ENCODE measurements around the gene RNU5B-1.

The RNU5B-1 gene

DNA sequence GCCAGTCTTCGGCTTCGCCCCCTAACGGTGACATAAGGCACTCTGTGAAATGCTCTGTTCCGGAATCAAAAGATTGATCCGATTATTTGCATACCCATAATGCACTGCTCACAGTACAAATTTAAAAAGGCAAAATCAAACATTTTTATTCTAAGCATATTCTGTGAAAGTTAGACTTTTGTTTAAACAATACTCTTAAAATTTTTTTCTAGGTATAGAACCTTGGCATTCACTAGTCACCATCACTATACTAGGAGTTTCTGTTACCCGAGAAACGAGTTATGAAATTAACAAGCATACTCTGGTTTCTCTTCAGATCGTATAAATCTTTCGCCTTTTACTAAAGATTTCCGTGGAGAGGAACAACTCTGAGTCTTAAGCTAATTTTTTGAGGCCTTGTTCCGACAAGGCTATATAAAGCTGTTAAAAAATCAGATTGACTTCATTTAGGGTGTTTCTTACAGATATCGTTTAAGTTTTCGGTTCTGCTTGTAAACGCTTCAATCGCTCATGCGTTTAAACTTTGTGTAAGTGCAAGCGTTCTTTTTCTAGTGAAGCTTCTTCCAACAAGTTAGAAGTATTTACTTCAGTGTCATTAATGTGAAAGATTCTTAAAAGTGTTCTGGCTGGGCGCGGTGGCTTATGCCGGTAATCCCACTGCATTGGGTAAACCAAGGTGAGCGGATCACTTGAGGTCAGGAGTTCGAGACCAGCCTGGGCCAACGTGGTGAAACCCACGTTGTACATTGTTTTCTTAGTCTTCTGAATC is at the start of gene RNU5B-1:
Gene RNU5B-1, plus strand, starts transcription at position 297 of the 769 bp plus-strand sequence.
- peak; percentile 93 for FAIRE-seq

DNA sequence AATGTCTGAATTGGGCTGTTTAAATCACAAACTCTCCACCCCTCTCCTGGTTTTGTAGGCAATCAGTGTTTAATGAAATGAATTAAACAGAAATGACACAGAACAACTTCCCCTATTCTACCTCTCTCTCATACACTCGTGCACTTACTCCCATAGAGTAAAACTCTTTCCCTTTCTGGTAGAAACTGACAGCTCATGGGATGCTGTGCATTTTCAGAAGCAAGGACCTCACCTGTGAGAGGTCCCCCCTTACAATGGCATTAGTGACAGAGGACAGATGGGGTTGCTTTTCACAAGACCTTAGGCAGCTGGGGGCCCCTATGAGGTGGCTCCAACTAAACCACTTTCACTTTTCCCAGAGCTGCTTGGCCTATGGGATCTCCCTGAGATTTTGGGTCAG is 49.7 kb upstream of the RNU5B-1 start:
- no peak for FAIRE-seq

DNA sequence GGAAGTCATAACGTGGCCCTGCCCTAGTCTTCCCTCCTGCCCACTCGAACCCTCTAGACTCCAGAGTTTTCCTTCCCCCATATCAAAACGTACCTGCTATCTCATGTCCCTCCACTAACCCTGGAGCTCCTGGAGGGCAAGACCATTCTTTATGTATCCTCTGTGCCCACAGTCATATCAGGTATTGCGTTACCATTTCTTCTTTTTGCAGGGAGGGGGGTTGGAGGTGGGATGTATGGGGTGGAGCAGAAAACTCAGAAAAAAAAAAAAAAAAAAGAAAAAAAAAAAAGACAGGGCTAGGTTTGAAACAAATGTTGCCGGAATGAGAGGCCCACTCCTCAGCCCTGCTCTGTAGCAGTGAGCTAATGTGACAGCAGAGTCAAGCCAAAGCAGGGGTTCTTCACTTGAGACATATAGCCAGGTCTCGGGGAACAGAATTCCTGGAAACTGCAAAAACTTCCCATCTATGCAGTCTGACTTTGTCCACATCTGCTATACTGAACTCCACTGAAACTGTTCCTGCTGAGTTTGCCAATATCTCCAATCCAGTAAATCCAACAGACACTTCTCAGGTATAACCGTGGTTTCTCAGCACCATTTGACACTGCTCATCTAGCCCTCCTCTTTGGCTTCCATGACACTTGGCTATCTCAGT is 48.9 kb upstream of the RNU5B-1 start:
- no peak for FAIRE-seq

DNA sequence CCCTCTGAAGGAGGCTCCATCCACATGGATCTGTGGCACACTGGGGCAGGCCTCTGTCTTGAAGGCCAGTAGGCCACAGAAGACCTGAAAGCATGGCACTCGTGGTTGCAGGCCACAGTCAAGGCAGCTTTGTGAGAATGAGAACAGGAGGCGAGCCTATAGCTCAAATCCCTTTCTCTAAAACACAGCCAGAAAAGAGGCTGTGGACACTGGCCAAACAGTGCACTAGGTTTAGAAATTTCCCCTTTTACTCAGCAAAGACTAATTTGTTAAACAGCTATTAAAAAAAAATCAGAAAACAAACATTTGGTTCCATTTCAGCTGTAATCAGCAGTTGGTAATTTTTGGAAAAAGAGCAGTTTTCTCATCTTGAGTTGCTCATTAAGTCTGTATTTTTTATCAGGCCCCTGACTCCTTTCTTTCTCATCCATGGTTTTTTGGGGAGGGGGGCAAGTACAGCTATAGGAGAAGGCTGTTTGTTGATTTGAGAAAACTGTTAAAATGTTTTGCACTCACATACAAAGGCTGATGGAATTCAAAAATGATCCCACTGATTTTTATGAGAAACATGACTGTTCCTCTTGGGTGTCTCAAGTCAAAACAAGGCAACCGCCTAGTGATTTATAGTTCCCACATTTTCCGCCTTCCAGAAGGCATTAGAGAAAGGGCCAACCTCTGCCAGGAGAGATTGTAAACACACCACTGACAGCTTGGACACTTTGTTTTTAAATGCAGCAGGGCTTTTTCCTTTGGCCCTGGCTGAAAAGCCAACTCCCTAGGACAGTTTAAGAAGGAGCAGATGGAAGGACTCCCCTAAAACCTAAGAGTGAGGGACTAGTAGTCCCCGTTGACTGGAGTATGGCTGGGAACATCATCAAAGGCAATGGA is 45.9 kb upstream of the RNU5B-1 start:
- no peak for FAIRE-seq

DNA sequence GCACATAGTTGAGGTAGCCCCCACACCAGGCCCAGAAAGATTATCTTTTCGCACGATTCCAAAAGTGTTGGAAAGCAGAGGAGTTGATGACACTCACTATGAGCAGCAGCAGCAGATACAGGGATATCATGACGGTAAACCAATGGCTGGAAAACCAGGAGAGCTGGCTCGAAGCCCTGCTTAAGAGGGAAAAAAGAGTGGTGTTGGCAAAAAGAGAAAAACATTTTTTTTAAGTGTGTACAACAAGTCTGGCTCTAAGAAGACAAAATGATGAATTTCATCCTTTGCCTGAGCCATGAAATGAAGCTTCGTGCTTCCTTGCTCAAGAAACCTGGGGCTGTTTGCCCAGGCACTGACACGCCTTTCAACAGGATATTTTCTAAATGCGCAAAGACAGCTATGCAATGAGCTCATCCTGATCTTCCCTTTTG is 45.1 kb upstream of the RNU5B-1 start:
- no peak for FAIRE-seq

DNA sequence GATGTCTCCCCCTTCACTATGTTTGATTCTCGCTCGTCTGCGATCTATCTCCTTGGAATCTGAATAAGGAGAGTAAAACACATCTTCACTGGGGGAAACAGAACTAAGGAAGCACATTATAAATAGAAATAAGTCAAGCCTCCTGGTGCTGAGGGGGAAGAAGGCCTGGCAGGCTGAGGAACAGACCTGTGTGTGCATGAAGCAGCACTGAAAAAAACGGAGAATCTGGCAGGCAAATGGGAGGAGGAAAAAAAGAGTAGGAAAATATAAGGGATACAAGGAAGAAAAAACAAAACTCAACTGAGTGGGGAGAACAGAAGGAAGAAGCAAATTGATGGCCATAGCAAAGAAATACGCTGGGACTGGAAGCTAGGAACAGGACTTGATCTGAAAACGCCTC is 43.5 kb upstream of the RNU5B-1 start:
- no peak for FAIRE-seq

DNA sequence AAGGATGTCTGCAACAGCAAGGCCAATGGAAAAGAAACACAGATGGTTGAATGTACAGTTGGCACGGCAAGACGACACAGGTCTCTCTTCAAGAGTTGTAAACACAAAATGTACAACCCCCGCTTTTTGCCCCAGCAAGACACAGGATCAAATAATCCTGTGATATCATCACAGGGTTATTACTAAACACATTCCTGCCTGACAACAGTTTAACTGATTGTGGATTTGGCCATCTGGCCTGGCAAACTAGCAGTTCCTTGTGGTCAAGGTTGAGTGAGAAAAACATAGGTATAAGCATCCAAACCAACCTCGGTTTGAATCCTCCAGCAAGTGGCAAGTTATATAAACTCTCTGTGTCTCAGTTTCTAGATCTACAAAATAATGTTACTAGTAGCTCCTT is 41.2 kb upstream of the RNU5B-1 start:
- no peak for FAIRE-seq

DNA sequence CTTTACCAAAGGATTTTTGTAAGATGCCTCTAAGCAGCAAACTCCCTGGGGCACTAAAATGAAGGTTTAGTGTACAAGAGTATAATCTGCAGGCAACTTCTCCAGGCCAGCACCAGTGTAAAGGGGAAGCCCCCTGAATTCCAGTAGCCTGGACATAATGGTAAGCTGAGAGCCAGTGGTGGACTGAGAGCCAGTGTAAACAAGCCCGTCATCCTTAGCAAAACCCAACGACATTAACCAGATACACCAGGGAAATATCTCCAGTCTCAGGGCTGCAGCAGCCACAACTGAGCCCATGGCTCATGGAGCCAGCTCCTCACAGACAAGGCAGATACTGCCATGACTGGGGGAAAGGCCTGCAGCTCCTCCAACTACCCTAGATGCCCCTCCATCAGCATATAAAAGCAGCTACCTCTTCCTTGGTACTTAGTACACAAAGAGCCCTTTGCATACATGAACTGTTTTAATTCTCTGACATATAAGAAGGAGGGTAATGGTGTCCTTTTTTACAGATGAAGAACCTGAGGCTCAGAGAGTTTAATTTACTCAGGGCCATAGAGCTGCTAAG is 39.5 kb upstream of the RNU5B-1 start:
- FAIRE-seq, result no peak

DNA sequence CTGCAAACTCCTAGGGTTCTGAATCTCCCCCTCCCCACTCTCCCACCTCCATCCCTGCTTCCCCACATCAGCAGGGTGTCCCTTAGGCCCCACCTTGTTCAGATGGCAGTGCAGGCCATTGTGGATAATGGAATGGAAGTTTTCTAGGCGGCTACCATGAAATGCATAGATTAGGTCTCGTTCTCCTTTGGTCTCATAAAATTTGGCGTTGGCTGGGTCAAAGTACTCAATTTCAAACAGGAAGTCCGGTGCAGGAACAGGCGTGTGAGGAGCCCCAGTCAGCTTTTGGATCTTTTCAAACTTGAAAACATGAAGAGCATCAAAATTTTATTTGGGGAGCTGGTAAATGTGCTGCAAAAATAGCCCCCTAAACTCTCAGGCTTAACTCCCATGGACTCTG is 38.0 kb upstream of the RNU5B-1 start:
- FAIRE-seq, result no peak

DNA sequence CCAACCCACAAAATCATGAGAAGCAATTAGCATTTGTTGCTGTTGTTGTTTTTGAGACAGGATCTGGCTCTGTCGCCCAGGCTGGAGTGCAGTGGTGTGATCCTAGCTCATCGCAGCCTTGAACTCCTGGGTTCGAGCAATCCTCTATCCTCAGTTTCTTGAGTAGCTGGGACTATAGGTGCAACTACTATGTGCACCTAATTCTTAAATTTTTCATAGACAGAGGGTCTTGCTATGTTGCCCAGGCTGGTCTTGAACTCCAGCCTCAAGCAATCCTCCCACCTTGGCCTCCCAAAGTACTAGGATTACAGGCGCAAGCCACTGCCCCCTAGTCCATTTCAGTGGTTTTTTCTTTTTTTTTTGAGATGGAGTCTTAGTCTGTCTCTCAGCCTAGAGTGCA is 36.1 kb upstream of the RNU5B-1 start:
- FAIRE-seq, result no peak

DNA sequence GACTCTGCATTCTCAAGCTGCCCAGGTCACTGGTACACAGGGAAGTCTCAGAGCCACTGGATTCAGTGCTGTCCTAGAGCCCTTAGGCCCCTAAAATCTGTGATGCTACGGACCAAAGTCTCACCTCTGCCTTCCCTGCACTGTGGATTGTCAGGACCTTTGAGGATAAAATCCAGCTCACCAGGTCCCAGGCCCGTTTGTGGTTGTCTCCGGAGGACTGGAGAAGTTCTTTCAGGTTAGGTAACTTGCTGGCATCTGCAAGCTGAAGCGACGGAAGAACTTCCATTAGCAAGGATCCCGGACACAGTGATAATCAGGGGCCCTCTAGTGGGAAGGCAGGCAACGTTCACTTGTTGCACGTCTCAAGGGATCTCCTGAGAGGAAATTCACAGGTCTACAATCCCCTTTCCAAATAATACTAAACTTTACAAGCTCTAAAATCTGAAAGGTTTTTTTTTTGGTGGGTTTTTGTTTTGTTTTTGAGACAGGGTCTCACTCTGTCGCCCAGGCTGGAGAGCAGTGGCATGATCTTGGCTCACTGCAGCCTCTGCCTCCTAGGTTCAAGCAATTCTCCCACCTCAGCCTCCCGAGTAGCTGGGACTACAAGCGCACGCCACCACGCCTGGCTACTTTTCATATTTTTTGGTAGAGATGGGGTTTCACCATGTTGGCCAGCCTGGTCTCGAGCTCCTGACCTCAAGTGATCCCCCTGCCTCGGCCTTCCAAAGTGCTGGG is 33.5 kb upstream of the RNU5B-1 start:
- FAIRE-seq, result peak; percentile 36

DNA sequence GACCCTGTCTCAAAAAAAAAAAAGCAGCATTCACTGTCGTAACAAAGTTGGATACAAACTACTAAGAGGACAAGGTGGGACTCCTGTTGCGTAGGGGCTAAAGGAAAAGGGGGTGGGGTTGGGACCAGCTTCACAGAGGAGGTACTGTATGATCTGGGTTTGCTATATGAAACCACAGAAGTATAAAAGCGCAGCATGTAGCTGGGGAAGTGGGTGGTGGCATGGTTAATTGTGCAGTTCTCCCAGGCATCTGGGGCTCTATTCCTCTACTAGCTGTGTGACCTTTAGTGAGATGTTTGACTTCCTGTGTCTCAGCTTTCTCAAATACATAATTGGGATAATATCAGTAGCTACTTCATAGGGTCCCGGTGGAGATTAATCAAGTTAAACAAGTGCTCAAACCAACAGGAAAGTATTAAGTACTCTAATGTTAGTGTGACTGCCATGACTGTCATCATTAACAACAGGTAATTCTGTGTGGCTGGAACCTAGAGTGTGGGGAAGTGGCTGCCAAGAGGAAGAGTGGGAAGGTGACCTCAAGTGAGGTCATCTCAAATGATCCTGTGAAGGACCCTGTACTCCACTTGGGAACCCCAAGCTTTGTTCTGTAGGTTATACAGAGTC is 29.3 kb upstream of the RNU5B-1 start:
- no peak for FAIRE-seq

DNA sequence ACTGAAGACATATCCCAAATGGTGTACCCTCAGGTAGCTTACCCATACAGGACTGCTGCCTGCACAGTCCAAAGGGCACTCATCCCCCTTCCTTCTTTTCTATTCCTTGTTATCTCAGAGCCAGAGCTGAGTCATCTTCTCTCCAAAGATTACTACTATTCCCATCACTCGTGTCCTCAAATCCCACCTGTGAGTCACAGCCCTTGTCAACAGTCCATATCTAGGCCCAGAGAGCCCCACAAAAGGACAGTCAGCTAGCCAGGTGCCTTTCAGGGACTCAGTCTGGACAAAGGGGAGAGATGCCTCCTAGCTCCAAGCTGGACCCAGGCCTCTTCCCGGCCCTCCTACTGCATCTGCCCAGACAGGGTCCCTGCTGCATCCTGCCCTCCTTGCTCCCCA is 28.8 kb upstream of the RNU5B-1 start:
- no peak for FAIRE-seq

DNA sequence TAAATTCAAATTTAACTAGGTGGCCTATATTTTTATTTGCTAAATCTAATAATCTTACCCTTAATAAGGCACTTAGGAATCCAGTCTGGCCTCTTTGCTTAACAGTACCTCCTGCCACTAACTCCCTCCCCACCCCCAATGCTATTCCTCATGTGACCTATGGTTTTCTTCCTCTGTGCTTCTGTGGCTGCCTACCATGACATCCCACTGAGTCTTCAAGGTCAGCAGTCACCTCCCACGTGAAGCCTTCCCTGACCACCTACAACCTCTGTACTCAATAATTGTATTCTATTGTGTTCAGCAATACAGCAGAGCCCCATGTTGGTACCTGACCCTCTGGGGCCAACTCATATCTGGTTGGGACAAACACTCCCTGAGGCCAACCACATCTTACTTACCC is 27.5 kb upstream of the RNU5B-1 start:
- no peak for FAIRE-seq

DNA sequence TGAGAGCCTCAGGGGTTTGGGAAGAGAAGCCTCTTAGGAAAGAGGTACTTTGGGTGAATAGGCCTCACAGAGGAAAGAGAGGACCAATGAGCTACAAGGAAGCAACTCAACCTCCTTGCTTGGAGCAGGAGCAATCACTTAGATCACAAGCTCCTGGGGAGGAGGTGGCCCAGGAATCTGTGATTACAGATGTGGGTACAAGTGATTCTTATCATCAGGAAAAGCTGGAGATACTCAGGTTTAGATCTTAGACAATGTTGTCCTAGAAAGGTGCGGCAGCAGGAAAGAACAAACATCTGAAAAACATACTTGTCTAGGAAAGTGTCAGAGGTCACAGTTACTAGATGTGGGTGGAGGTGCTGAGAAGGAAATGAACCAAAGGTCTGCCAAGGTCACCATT is 26.0 kb upstream of the RNU5B-1 start:
- no peak for FAIRE-seq

DNA sequence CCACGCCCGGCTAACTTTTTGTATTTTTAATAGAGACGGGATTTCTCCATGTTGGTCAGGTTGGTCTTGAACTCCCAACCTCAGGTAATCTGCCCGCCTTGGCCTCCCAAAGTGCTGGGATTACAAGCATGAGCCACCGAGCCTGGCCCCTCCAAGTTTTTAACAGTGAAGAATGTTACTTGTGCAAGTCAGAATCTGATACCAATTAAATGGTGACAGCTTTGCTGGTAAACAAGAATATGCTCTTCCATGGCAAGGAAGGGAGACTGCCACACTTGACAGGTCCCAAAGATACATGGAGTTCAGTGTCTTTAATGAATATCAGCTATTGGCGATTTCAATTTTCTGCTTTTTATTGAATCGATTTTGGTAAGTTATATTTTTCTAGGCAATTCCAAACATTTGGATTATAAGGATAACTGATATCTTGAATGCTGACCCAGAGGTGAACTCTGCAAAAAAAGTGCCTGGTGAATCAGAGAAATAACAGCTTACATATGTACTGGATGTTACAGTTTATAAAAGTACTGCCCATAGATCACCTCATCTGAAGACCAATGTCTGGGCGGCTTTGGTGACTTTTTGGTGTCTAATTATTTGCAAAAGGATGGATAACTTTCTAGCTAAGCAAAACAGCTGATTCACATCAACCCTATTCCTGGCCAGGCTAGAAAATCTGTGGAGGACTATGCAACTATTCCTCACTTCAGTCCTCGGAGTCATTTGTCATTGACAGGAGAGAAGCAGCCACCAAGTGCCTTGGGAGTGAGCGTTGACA is 19.0 kb upstream of the RNU5B-1 start:
- FAIRE-seq, result no peak

DNA sequence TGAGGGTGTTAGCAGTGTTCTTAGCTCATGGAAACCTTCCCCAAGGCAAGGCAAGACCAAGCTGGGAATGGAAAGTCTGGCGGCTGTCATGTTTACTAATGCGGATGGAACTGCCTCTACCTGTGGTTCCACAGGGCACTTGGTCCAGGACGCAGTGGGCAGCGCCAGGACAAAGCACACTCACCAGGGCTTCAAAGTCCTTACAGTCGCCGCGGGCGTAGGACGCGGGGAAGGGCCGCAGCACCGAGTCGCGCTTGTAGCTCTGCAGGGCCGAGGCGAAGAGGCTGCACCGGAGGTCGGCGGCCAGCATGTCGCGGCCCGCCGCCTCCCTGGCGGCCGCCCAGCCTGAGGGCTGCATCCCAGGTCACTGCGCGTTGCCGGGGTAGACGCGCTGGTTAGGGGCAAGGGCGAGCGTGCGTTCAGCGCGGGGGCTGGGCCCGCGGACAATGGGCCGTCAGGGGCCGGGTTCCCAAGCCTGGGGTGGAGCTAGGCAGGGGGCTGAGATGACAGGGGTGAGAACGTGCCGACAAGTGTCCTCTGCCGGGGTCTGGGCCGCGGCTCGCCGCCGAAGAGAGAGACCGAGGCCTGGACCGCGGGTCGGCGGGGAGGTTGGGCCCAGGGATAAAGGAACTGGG is 18.3 kb upstream of the RNU5B-1 start:
- FAIRE-seq, result no peak

DNA sequence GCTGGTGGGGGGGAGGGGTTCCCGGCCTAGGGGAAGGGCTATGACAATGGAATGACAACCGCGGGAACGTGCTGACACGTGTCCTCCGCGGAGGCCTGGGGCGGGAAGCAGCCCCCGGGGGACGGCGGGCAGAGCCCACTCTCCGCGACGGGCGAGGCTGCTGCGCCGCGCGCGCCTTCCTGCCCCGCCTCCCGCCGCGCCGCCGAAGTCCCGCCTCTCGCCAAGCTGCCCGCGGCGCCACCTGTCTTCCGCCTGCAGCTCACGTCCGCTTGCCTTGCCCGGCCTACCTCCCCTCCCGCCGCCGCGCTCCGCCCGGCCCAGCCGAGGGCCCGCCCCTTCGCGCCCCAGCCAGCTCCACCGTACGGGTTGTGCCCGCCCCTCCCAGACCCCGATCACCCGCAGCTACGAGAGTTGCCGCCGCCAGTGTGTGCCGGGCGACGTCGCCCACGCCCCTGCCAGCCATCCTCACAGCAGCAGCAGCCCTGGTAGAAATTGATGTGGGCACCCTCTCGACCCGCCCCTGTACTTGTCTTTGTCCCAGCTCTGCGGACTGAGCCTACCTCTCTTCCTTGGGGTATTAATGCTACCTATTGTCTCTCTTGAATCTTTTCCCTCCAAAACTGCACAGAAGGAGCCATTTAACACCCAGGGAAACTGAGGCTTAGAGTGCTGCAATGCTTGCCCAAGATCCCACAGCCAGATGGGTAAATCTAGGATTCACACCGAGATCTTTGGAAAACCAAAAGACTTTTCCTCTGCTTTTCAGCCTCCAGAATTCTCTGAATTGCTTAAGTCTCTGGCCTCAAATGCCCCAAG is 17.6 kb upstream of the RNU5B-1 start, which contains the start of gene PARP16:
Gene PARP16, minus strand, starts transcription at position 180 of the 816 bp plus-strand sequence. CDS start 457 bp downstream, outside the sequence.
- FAIRE-seq, result no peak

DNA sequence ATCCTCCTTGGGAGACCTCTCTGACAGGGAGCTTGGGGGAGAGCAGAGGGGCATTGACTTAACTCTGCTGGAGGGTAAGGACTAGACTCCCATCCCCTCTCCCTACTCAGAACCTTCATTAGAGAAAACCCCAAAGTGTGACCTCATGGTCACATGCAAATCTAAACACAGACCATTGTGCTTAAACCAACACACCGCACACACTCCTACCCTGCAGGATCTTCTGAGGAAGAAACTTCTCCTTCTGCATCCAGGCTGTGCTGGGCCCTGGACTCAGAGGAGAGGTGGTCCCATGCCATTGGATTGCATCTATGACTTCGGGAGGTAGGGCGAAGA is 17.0 kb upstream of the RNU5B-1 start:
- no peak for FAIRE-seq
